GM15510 (cell line): ENCODE results near the gene USP1.

Experiments
- POLR2A ChIP-seq: IDR thresholded peaks from 3 replicates; pipeline ENCODE4 v1.6.1; 2011; ENCODE audit warnings: borderline replicate concordance; ENCODE audit not compliant: insufficient read length; ENCODE audit errors: extremely low read depth

USP1 gene

GRCh38 chr1:62493656-62494055 is 56.8 kb downstream of the USP1 start:
- no peak for TF ChIP-seq POLR2A

GRCh38 chr1:62494137-62494536 is 57.3 kb downstream of the USP1 start:
- TF ChIP-seq POLR2A, result no peak

- TF ChIP-seq POLR2A, result no peak
Observed at GRCh38 chr1:62500210-62500609, 63.4 kb downstream of the USP1 start.
